ENCODE data around the gene SORL1-AS1.
"Not testable (repeated sequence)": the region's sequence is repeated elsewhere in the genome, so short reads cannot be mapped to it uniquely, and the experiment has no call there.

SORL1-AS1 gene

GRCh38 chr11:121452609-121453150, at the start of gene SORL1-AS1:
TSS of gene SORL1-AS1 (minus strand) at chr11:121452967.
- no peak for DNase-seq

- no peak for DNase-seq
Measured at GRCh38 chr11:121500717-121501116, 48.0 kb upstream of the SORL1-AS1 start.

DNA sequence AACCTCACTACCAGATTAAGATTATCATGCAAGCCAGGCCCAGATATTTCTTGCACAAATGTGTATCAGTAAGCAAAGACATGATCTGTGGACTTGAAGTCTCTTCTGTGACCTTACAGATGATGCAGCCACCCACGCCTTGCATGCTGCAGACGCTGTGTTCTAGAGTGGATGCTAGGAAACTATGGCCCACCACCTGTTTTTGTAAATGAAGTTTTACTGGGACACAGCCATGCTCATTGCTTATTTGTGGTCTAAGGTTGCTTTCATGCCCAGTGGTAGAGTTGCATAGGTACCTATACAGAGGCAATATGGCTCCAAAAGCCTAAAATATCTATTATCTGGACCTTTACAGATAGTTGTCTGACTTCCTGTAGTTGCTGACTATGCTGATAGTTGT, 47.5 kb upstream of the SORL1-AS1 start:
- DNase-seq = no peak

- no peak for DNase-seq
Measured at GRCh38 chr11:121499405-121499804, 46.6 kb upstream of the SORL1-AS1 start.

GRCh38 chr11:121497176-121497998, 44.6 kb upstream of the SORL1-AS1 start:
- no peak for DNase-seq

DNA sequence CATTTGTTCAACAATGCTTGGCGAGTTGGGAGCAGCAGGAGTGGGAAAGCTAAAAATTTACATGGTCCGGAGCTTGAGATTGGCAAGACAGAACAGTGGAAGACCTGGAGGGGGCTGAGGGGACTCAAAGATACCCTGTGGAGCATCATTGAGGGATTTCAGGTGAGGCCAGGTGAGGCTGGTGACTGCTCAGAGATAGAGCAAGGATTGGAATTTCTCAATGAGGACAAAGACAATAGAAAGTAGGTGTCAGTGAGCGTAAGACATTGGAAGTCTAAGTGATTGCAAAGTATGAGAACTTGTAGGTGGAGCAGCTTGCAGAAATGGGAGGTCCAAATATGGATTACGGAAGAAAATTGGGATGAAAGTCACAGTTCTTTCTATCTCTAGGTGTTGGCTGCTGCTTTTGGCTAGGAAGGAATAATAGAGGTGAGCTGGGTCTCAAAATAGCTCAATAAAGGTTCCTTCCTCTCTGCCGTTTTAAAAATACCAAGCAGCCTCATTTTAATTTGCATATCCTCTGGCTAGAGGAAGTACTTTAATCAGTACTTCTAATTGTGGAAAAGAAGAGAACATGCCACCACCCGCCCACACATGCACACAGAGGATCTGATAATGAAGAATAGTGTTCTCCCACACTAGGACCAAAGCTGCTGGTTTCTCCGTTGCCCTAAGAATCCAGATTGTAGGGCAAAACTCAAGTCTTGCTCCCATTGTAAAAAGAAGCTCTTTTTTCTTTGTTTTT, 41.8 kb upstream of the SORL1-AS1 start:
- DNase-seq = no peak

DNA sequence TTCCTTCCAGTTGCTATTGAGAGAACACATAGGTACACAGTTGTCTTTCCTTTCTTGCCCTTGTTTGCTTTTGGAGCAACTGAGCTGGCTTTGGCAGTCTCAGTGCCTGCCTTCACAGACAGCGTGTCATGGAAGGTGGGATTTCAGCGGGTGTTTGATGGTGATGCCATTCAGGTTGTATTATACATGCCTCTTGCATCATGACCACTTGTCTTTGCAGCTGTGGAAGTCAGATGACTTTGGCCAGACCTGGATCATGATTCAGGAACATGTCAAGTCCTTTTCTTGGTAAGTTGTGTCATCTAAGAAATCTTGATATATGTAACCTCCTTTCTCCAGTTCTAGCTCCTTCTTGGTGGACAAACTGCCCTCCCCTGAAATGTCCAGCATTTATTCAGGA, 37.1 kb upstream of the SORL1-AS1 start:
- no peak for DNase-seq

GRCh38 chr11:121488641-121489040, 35.9 kb upstream of the SORL1-AS1 start:
- no peak for DNase-seq

DNA sequence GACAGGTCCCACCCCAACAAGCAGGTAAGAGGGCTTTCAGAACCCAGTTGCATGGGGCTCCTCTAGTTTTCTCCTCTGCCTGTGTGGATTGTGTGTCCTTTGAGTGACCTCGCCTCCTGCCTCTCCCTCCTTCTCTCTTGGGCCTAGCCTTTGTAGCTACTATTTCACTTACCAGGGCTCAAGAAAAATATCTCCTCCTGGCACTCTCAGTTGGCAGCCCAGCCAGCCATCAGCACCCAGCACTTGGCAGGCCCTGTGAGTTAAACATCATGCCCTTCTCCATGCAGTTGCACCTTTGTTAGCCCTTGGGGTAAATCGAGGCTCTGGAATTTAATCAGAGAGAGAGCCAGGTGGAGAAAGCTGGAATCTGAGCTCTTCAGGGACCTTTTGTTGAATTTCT, 35.4 kb upstream of the SORL1-AS1 start:
- DNase-seq = no peak

DNA sequence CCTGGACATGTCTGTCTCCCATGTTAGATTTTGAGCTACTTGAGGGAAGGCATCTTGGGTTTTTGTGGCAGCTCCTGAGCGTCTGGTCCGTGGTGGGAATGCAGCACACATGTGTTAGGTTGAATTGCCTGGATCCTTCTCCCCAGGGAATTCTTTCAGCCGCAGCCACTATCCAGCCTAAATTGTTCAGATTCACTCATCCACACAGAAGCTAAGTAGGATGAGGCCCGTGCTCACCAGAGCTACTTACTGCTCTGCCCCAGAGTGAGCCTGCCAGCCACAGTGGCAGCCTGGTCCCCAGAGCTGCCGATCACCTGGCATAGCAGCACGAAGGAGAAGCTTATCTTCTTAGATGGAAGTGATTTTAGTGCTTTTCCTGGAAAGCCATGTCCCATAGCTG, 34.4 kb upstream of the SORL1-AS1 start:
- DNase-seq = no peak

DNA sequence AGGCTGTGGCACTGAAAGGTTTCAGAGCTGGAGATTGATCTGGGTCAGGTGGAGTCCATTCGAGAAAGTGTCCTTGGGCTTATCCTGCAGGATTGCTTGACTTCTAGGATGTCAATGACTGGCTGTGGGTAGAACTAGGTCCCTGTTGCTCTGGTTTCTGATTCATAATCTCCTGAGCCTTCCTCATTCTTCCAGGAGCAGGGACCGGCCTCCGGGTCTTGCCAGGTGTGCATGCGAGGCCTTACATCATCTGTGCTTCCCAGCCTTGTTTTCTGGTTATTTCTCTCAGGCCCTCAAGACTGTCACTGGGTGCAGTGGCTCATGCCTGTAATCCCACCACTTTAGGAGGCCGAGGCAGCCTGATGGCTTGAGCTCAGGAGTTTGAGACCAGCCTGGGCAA, 33.3 kb upstream of the SORL1-AS1 start:
- DNase-seq = no peak

GRCh38 chr11:121485216-121485615, 32.4 kb upstream of the SORL1-AS1 start:
- no peak for DNase-seq

GRCh38 chr11:121483805-121484480, 31.2 kb upstream of the SORL1-AS1 start:
- DNase-seq = no peak

DNA sequence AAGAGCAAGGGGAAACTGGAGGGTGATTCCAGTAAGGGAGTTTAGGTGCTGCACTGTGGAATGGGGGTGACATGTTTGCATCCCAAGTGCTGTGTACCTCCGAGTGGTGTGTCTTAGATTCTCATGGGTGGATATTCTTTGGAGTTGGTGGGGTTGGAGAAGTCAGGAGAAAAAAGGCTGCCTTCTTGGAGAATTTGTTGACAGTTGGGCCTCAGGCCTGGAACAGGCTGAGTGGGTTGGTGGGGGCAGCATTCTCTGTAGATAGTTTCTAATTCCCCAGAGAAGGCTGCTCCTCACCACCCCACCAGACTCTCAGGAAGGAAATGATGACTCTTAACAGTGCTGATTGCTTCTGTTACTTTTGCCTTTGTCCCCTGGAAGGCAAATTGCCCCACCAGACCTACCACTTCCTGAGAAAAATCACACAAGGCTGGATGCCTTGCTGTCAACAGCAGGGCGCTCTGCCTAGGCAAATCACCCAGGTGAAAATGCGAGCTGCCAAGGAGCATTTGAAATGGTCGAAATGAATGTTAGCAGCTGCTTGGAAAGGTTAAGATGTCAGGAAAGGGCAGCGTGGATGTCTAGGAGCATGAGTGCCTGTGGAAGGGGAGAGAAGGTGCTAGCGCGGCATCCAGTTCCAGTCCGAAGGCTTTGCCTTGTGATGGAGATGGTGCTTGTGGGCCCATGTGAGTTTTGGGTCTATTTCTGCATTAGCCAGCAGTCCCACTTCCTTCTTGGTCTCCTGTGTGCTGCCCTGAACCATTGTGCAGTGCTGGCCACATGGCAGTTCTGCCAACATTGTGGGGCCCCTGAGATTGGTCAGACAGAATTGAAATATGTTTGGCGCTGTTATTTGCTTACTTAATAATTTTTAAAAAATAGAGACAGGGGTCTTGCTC, 29.7 kb upstream of the SORL1-AS1 start:
- peak; percentile 57 for DNase-seq

GRCh38 chr11:121481484-121482230, 28.9 kb upstream of the SORL1-AS1 start:
- not testable (repeated sequence) for DNase-seq

- no peak for DNase-seq
Measured at GRCh38 chr11:121479698-121480238, 27.0 kb upstream of the SORL1-AS1 start.

DNA sequence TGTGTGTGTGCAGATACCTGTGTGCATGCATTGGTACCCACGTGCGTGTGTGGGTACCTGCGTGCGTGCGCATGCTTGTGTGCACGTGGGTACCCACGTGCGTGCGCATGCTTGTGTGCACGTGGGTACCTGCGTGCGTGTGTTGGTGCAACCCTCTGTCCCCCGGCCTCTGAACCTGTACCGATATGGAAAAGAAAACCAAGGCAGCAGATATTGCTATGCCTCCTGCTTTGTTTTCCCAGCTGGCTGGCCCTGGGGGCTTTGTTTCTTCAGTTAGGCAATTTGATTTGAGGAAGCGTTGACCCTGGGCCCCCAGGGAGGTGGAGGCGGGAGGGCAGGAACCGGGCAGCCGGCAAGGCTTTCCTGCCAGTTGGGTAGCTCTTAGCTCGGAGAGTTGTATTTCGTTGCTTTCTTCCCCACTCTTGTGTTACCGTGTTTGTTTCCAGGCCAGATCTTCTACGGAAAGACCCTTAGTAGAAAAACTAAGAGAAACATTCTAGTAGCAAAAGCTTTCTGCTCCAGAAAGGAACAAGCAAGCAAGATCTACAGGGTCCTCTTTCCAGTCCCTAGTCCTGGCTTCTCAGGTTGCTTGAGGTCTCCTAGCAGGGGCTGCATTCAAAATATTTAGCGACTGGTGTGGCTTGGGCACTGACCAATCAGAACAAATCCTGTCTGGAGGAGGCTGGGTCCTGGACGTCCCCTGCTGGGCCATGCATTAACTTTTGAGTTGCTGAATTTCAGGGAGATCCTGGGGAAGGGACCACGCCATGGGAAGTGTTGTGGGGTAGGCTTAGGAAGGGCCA, 26.3 kb upstream of the SORL1-AS1 start:
- DNase-seq = peak; percentile 16

- DNase-seq = no peak
Measured at GRCh38 chr11:121478226-121478894, 25.6 kb upstream of the SORL1-AS1 start.

- DNase-seq = no peak
Measured at GRCh38 chr11:121476379-121477032, 23.7 kb upstream of the SORL1-AS1 start.

Data from dermis blood vessel endothelial cell (primary cell).